Stimulated activated naive CD8-positive, alpha-beta T cell treated with anti-CD3 and anti-CD28 coated beads, Interleukin-15, amount 100 ng/mL, for 72 hours (primary cell): ENCODE data around the gene CCNQ.

Source experiments
- ATAC-seq: fragments of 150-1000 bp; cut with Tn5 transposase; 2 replicates; pipeline ENCODE4 v1.10.0; 2021; ENCODE audit warnings: mild to moderate bottlenecking, moderate library complexity
- DNase-seq, 2 donors: peaks; one replicate each; pipeline ENCODE4 v3.0.0; 2021 to 2022
- H3K27ac Mint-ChIP-seq, 2 donors: one replicate each; pipeline ENCODE4 v1.8.0; 2022; ENCODE audit warnings: mild to moderate bottlenecking in 2 of 2, mixed read lengths in 2 of 2, moderate library complexity in 2 of 2
- H3K27me3 Mint-ChIP-seq: one replicate; pipeline ENCODE4 v1.8.0; 2022; ENCODE audit warnings: mixed read lengths
- H3K4me1 Mint-ChIP-seq: one replicate; pipeline ENCODE4 v1.8.0; 2022; ENCODE audit warnings: mild to moderate bottlenecking, mixed read lengths
- H3K4me3 Mint-ChIP-seq, 2 donors: one replicate each; pipeline ENCODE4 v1.8.0; 2022; ENCODE audit warnings: mild to moderate bottlenecking in 2 of 2, mixed read lengths in 2 of 2, moderate library complexity in 1 of 2
- H3K9me3 Mint-ChIP-seq, 2 donors: one replicate each; pipeline ENCODE4 v1.8.0; 2022; ENCODE audit warnings: mixed read lengths in 2 of 2

Gene CCNQ

DNA sequence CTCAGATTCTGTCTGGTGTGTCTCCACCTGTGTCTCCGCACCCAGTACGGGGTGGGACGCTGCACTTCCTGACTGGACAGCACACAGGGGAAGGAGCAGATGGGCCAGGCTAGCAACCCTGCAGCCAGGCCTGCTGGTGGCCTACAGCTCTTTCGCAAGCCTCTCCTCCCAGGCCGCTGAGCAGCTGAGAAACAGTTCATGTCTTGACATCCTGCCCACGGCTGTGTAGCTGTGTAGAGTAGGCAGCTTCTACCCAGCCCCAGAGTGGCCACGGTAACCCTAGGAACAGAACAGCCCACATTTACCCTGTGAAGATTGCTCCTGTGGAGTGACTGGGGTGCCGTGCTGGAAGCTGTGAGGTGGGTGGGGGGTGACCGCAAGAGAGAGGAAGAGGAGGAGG is 38.9 kb downstream of the CCNQ start:
- DNase-seq (no peak), ATAC-seq (no peak)
- H3K4me1 Mint-ChIP-seq, result peaks cover 12% of the 10 kb centered on the region
- no peak overlapping the region for H3K4me3 Mint-ChIP-seq
- H3K9me3 Mint-ChIP-seq, result no peaks in the 10 kb centered on the region
- H3K27me3 Mint-ChIP-seq, result no peaks in the 10 kb centered on the region
- H3K27ac Mint-ChIP-seq, result no peak overlapping the region

DNA sequence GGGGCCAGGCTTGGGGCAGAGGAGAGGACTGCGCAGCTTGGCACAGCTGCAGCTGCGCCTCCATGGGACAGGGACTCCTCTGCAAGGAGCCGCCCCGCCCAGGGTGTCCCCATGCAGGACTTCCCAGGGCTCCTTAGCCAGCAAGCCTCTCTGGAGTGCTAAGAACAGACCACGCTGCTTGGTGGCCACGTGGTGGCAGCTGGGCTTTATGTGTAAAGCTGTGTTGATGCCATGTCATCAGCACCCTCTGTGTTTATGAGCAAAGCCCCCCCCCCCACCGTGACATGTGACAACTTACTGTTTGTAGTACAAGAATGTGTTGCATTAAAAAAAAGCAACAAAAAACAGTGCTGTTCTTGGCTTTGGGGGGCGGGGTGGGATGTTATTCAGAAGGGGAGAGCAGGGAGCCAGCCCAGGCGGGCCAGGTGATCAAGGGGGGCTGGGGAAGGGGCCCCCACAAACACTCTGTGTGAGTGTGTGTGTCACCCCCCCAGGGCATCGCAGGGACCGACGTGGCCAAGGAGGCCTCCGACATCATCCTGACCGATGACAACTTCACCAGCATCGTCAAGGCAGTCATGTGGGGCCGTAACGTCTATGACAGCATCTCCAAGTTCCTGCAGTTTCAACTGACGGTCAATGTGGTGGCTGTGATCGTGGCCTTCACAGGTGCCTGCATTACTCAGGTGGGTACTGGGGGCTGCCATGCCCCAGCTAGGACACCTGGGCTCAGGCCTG is 41.2 kb downstream of the CCNQ start:
- H3K9me3 Mint-ChIP-seq, result no peaks in the 10 kb centered on the region
- no peak for ATAC-seq
- H3K27ac Mint-ChIP-seq, result no peak overlapping the region
- DNase-seq, result no peak
- no peak overlapping the region for H3K4me3 Mint-ChIP-seq
- H3K27me3 Mint-ChIP-seq, result no peaks in the 10 kb centered on the region
- peaks cover 12% of the 10 kb centered on the region for H3K4me1 Mint-ChIP-seq

DNA sequence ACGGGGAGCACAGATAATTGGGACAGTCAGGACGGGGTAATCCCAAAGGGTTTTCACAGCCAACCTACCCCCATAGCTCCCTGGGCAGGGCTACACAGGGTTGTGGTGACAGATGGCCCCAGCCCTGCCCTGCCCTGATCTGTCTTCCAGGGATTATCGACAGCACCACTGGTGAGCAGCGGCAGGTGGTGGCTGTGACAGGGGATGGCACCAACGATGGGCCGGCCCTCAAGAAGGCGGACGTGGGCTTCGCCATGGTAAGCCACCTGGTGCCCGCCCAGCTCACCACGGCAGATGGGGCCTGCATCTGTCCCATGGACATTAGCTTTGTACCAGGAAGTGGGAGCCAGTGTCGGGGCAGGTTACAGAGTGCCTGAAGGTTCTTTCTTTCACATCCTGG is 42.2 kb downstream of the CCNQ start:
- no peaks in the 10 kb centered on the region for H3K27me3 Mint-ChIP-seq
- H3K27ac Mint-ChIP-seq, result no peak overlapping the region
- DNase-seq, result no peak
- no peaks in the 10 kb centered on the region for H3K9me3 Mint-ChIP-seq
- no peak for ATAC-seq
- no peak overlapping the region for H3K4me3 Mint-ChIP-seq
- peaks cover 12% of the 10 kb centered on the region for H3K4me1 Mint-ChIP-seq

DNA sequence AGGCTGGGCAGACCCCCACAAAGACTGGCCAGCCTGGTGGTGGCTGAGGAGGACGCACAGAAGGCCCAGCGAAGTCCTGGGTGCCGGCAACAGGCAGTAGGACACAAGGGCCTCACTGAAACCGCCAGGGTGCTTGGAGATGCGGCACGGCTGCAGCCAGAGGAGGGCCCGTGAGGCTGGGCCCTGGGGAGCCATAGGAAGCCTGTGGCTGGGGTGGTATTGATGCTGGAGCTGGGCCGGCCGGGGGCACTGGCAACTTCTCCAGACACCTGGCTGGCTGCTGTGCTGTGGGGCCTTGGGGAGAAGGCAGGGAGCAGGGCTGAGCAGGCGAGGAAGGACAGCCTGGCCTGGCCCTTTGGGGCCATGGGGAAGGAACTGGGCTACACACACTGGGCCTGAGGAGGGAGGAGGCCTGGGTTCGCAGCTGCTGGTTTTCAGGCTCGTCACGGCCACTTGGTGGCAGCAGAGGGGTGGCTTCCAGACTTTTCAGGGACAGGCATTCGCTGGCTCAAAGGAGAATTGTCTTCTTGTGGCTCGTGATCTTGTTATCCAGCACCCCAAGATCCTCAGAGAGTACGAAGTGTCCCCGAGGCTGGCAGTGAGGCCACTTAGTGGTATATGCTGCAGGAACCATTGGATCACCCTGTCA is 44.3 kb downstream of the CCNQ start:
- peaks cover 6% of the 10 kb centered on the region for H3K4me1 Mint-ChIP-seq
- peak overlapping the region in 1 of 2 donors; percentile 71 for H3K27ac Mint-ChIP-seq
- no peaks in the 10 kb centered on the region for H3K9me3 Mint-ChIP-seq
- peak; percentile 39 to 62 for DNase-seq
- no peak overlapping the region for H3K4me3 Mint-ChIP-seq
- no peaks in the 10 kb centered on the region for H3K27me3 Mint-ChIP-seq
- peak; percentile 75 for ATAC-seq

DNA sequence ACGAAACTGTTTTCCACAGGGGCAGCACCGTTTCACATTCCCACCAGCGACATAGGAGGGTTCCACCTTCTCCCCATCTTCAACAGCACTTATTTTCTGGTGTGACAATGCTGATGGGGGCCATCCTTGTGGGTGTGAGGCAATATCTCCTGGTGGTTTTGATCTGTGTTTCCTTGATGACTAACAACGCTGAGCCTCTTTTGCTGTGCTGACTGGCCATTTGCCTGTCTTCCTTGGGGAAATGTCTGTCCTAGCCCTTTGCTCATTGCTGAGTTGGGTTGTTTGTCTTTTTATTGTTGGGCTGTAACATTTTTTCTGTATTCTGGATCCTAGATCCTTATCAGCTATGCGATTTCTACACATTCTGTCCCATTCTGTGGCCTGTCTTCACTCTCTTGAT is 47.8 kb downstream of the CCNQ start:
- no peak for DNase-seq
- no peak for ATAC-seq
- no peak overlapping the region for H3K4me3 Mint-ChIP-seq

DNA sequence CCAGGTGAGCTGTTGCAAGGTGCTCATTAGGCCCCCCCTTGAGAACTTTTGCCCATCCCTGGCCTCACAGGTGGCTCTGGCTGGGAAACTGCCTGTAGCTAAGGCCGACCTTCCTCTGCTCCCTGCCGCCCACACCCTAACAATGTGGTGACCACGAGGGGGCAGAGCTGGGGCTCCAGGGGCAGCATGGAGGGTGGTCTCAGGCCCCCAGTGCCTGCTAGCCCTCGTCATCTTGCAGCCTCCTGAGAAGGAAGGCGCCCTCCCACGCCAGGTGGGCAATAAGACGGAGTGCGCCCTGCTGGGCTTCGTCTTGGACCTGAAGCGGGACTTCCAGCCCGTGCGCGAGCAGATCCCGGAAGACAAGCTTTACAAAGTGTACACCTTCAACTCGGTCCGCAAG is 49.1 kb downstream of the CCNQ start:
- Mint-ChIP-seq H3K4me3 (no peak overlapping the region), H3K27ac (no peak overlapping the region), H3K9me3 (no peaks in the 10 kb centered on the region), H3K4me1 (no peaks in the 10 kb centered on the region), H3K27me3 (peaks cover 9% of the 10 kb centered on the region)
- DNase-seq, result no peak
- ATAC-seq, result no peak

More for the DNA sequence above, 47.8 kb downstream of the CCNQ start:
- Mint-ChIP-seq H3K9me3 (no peaks in the 10 kb centered on the region), H3K27ac (no peak overlapping the region), H3K27me3 (peaks cover 9% of the 10 kb centered on the region), H3K4me1 (no peaks in the 10 kb centered on the region)

DNA sequence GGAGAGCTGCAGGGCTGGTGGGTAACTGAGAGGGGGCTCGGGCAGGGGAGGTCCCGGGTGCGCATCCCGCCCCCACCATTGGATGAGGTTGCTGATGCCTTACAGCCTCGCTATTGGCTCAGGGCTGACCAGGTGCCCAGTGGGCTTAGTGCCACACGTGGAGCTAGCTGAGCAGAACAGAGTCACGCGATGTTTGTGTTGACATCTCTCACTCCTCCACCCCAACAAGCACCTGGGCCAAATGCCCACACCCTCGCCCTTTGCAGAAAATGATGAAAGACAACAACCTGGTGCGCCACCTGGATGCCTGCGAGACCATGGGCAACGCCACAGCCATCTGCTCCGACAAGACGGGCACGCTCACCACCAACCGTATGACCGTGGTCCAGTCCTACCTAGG is 49.7 kb downstream of the CCNQ start:
- Mint-ChIP-seq H3K27ac (no peak overlapping the region), H3K9me3 (no peaks in the 10 kb centered on the region), H3K27me3 (peaks cover 9% of the 10 kb centered on the region), H3K4me3 (no peak overlapping the region), H3K4me1 (no peaks in the 10 kb centered on the region)
- ATAC-seq, result no peak
- DNase-seq, result no peak

DNA sequence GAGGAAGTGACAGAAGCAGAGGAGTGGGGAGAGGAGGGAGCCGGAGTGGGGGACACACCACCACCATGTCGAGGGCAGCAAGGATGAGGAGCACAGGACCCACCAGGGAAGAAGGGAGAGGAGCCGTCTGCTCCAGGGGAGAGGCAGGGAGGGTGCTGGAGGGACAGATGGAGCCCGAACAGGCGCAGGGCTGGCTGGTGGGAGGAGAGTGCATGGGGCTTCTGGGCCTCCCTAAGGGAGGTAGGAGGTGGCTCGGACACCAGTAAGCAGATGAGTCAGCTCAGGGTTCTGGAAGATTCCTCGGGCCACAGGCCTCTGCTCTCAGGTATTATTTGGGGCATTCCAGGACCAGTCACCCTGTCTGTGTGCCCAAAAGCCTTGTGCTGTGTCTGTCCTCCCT is 51.7 kb downstream of the CCNQ start:
- DNase-seq (no peak), ATAC-seq (no peak)
- Mint-ChIP-seq H3K27ac (no peak overlapping the region), H3K4me1 (no peaks in the 10 kb centered on the region), H3K9me3 (no peaks in the 10 kb centered on the region), H3K27me3 (peaks cover 9% of the 10 kb centered on the region), H3K4me3 (no peak overlapping the region)

DNA sequence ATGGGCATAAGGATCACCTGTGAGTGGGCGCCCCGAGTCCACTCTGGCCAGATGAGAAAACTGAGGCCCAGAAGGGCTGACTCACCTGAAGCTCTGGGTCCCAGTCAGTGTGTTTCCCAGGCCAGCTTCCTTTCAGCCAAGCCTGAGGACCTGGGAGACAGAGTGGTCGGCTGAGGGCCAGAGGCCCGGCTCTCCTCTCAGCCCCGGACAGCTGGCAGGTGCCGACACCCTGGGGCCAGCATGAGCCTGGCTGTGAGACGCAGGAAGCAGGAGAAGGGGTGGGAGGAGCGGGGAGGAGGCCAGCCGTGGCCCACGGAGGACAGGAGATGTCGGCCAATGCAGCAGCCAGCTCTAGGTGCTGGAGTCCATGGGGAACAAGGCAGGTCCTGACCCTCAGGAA is 52.6 kb downstream of the CCNQ start:
- H3K4me1 Mint-ChIP-seq, result no peaks in the 10 kb centered on the region
- ATAC-seq, result no peak

DNA sequence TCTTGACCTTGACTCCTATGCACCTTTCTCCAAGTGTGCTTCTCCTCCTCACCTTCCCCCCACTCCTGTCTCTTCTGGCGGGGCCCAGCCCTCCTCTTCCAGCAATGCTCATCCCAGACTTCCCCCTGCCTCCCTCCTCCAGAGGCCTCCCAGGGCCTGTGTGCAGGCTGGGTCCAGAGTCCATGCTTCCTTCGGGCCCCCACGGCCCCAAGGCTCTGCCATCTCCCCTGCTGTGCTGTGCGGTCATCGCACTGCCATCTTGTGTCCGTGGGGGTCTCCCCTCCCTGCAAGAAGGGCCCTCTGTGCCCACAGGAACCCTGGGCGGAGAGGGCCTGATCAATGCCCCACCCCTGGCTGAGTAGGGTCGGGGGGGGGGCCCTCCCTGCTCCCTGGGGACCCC is 54.2 kb downstream of the CCNQ start:
- no peak for ATAC-seq

More for the DNA sequence above, 52.6 kb downstream of the CCNQ start:
- H3K9me3 Mint-ChIP-seq, result no peaks in the 10 kb centered on the region
- H3K4me3 Mint-ChIP-seq, result no peak overlapping the region
- peaks cover 9% of the 10 kb centered on the region for H3K27me3 Mint-ChIP-seq
- no peak for DNase-seq
- H3K27ac Mint-ChIP-seq, result no peak overlapping the region

DNA sequence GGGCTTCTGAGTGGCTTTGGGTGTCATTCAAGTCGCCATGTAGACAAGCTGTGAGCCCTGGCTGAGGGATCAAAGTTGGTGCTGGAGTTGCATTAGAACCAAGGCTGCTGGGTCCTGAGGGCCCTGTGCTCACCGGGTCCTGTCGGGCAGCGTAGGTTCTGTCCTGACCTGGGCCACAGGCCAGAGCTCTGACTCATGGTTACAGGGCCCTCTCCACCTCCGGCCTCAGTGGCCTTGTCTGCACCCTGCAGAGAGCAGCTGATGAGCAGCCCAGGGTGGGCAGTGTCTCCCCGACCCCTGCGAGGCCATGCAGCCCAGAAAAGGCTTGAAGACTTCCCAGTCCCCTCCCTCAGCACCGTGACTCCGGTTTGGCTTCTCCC is 59.0 kb downstream of the CCNQ start:
- Mint-ChIP-seq H3K27ac (no peak overlapping the region), H3K4me1 (no peaks in the 10 kb centered on the region), H3K27me3 (no peaks in the 10 kb centered on the region), H3K9me3 (no peaks in the 10 kb centered on the region), H3K4me3 (no peak overlapping the region)
- ATAC-seq (no peak), DNase-seq (no peak)

More for the DNA sequence above, 54.2 kb downstream of the CCNQ start:
- H3K9me3 Mint-ChIP-seq, result no peaks in the 10 kb centered on the region
- peaks cover 9% of the 10 kb centered on the region for H3K27me3 Mint-ChIP-seq
- H3K4me3 Mint-ChIP-seq, result no peak overlapping the region
- no peak for DNase-seq
- no peaks in the 10 kb centered on the region for H3K4me1 Mint-ChIP-seq
- no peak overlapping the region for H3K27ac Mint-ChIP-seq

DNA sequence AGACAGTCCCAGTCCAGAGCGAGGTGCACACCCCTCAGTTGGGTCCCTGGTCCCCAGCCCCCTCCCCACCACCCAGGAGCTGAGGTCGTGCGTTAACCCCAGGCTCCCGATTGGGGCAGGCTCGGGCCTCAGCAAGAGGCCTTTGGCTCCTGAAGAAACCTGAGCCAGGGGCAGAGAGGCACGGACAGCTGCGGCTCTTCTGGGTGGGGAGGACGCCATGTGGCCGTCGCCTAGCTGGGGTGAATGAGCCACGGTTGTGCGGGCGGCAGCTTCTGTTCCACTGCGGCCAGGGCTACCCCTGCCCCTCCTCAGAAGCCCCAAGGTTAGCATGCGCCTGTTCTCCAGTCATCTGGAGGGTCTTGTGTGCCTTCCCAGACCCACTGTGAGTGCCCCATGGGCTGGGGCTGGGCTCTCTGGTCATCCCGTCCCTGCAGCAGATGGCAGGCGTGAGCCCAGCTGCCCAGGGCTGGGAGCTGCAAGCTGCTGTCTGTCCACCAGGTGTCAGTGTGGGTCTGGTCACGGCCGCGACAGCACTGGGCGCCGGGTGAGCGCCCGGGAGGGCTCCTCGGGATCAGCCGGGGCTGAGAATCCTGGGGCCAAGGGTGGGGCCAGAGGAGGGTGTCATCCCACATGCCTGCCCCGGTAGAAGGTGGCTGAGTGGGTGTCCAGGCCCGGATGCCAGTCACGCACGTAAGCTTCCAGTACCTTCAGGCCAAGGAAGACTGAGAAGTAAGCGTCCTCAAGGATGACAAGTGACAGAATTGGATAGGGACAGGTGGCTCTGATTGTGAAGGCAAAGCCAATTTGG is 59.6 kb downstream of the CCNQ start:
- DNase-seq, result peak; percentile 50 to 60
- H3K4me1 Mint-ChIP-seq, result no peaks in the 10 kb centered on the region
- H3K27me3 Mint-ChIP-seq, result no peaks in the 10 kb centered on the region
- peak; percentile 76 for ATAC-seq
- no peak overlapping the region for H3K4me3 Mint-ChIP-seq
- H3K9me3 Mint-ChIP-seq, result no peaks in the 10 kb centered on the region
- no peak overlapping the region for H3K27ac Mint-ChIP-seq

DNA sequence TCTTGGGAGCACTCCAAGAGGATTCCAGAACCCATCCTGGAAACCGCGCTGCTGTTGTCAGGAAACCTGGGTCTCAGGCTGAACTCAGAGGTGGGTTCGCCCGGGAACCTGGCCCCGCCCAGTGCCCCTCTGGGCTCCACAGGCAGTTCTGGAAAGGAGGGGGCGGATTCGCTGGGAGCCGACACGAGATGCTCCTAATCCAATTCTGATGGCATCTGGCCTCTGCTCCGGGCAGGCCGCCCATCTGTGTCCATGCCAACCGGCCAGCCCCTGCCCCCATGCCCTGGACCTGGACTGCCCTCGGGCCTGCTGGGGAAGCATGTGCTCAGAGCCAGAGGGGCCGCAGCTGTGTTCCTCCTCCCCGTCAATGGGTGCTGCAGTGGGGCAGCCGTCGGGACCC is 60.5 kb downstream of the CCNQ start:
- Mint-ChIP-seq H3K4me1 (no peaks in the 10 kb centered on the region), H3K27ac (no peak overlapping the region), H3K4me3 (no peak overlapping the region), H3K9me3 (no peaks in the 10 kb centered on the region), H3K27me3 (no peaks in the 10 kb centered on the region)
- no peak for ATAC-seq
- DNase-seq, result no peak
